CD14-positive monocyte (primary cell): ENCODE measurements around the gene SMAGP. TPM values are rescaled to one million over a fixed set of nuclear protein-coding genes. Genes with fewer than 3 reads are reported as not detected.
"Not testable (repeated sequence)": the region's sequence is repeated elsewhere in the genome, so short reads cannot be mapped to it uniquely, and the experiment has no call there.

Source experiments
- DNase-seq, 3 donors: peaks; one replicate each; pipeline ENCODE4 v3.0.0-alpha.2; 2011 to 2022
- H2AFZ ChIP-seq: 2 replicates; pipeline ENCODE4 v1.6.0; 2012; ENCODE audit warnings: mild to moderate bottlenecking, low read depth, low read length, inconsistent platforms; ENCODE audit not compliant: insufficient read depth, poor library complexity, severe bottlenecking
- H3K27ac ChIP-seq, 2 donors: 1 replicate in 1 of 2; 2 replicates in 1 of 2; pipeline ENCODE4 v1.5.1; 2012 to 2013; ENCODE audit warnings: low read length in 2 of 2, control low read depth in 1 of 2, inconsistent platforms in 1 of 2, low read depth in 1 of 2, mild to moderate bottlenecking in 1 of 2
- H3K27me3 ChIP-seq, 2 donors: one replicate each; pipeline versions ENCODE4 v1.6.0 to v1.6.1; 2011 to 2013; ENCODE audit warnings: low read length in 2 of 2; ENCODE audit not compliant: control insufficient read depth in 2 of 2, insufficient read depth in 2 of 2
- H3K36me3 ChIP-seq, 2 donors: replicated peaks in 1 of 2; 1 replicate in 1 of 2; 2 replicates in 1 of 2; pipeline versions ENCODE4 v1.5.1 to v1.6.1; 2012 to 2013; ENCODE audit warnings: low read length in 2 of 2, control low read depth in 1 of 2, inconsistent platforms in 1 of 2, mild to moderate bottlenecking in 1 of 2; ENCODE audit not compliant: insufficient read depth in 2 of 2, control insufficient read depth in 1 of 2
- H3K4me1 ChIP-seq, 2 donors: 1 replicate in 1 of 2; 2 replicates in 1 of 2; pipeline versions ENCODE4 v1.5.1 to v1.6.1; 2012 to 2013; ENCODE audit warnings: low read length in 2 of 2, control low read depth in 1 of 2, inconsistent platforms in 1 of 2, mild to moderate bottlenecking in 1 of 2, moderate library complexity in 1 of 2; ENCODE audit not compliant: insufficient read depth in 2 of 2, control insufficient read depth in 1 of 2
- H3K4me2 ChIP-seq: replicated peaks from 2 replicates; pipeline ENCODE3; 2012; ENCODE audit warnings: low read length, moderate library complexity, mild to moderate bottlenecking; ENCODE audit not compliant: poor library complexity, severe bottlenecking; ENCODE audit errors: extremely low read depth
- H3K4me3 ChIP-seq, 3 experiments: fragments of 200-600 bp in 1 of 3; sonication (generic) in 1 of 3; replicated peaks in 1 of 3; 1 replicate in 2 of 3; 2 replicates in 1 of 3; pipeline ENCODE4 v1.5.1; 2011 to 2013; ENCODE audit warnings: low read length in 3 of 3, mild to moderate bottlenecking in 3 of 3, control low read depth in 2 of 3, low read depth in 2 of 3, inconsistent platforms in 1 of 3, moderate library complexity in 1 of 3
- H3K79me2 ChIP-seq: 2 replicates; pipeline ENCODE4 v1.6.0; 2012; ENCODE audit warnings: mild to moderate bottlenecking, control low read depth, inconsistent platforms, low read length, moderate library complexity; ENCODE audit not compliant: insufficient read depth
- H3K9ac ChIP-seq: 2 replicates; pipeline ENCODE4 v1.6.0; 2017; ENCODE audit warnings: low read length, mild to moderate bottlenecking; ENCODE audit not compliant: insufficient read depth, poor library complexity, severe bottlenecking
- H3K9me3 ChIP-seq, 2 donors: replicated peaks in 1 of 2; 1 replicate in 1 of 2; 2 replicates in 1 of 2; pipeline versions ENCODE4 v1.5.1 to v1.6.1; 2012 to 2013; ENCODE audit warnings: low read length in 2 of 2, control low read depth in 1 of 2; ENCODE audit not compliant: control insufficient read depth in 1 of 2, insufficient read depth in 1 of 2
- H4K20me1 ChIP-seq: 2 replicates; pipeline ENCODE4 v1.6.0; 2012; ENCODE audit warnings: mild to moderate bottlenecking, low read length, control low read depth, moderate library complexity; ENCODE audit not compliant: insufficient read depth
- H3K27ac Mint-ChIP-seq, 7 donors: one replicate each; pipeline ENCODE4 v1.8.0; 2020; ENCODE audit warnings: mild to moderate bottlenecking in 7 of 7, mixed read lengths in 7 of 7, moderate library complexity in 6 of 7, inconsistent platforms in 2 of 7
- H3K27me3 Mint-ChIP-seq, 3 donors: one replicate each; pipeline ENCODE4 v1.8.0; 2021 to 2022; ENCODE audit warnings: low read depth in 3 of 3, mild to moderate bottlenecking in 3 of 3, mixed read lengths in 3 of 3, moderate library complexity in 3 of 3, inconsistent platforms in 1 of 3
- H3K36me3 Mint-ChIP-seq, 2 donors: one replicate each; pipeline ENCODE4 v1.8.0; 2020; ENCODE audit warnings: mixed read lengths in 2 of 2, inconsistent platforms in 1 of 2, mild to moderate bottlenecking in 1 of 2
- H3K4me1 Mint-ChIP-seq: one replicate; pipeline ENCODE4 v1.8.0; 2020; ENCODE audit warnings: mild to moderate bottlenecking, mixed read lengths
- H3K4me3 Mint-ChIP-seq, 2 donors: one replicate each; pipeline ENCODE4 v1.8.0; 2020; ENCODE audit warnings: mild to moderate bottlenecking in 2 of 2, mixed read lengths in 2 of 2, moderate library complexity in 1 of 2
- H3K9me3 Mint-ChIP-seq, 7 donors: one replicate each; pipeline ENCODE4 v1.8.0; 2020 to 2022; ENCODE audit warnings: mixed read lengths in 7 of 7, mild to moderate bottlenecking in 6 of 7, moderate library complexity in 6 of 7, inconsistent platforms in 2 of 7
- WGBS: methylation state at CpG from one replicate; pipeline ENCODE4 v1.1.5; 2013; ENCODE audit warnings: missing lambda C conversion rate; ENCODE audit not compliant: insufficient coverage; 5-methylcytosine and 5-hydroxymethylcytosine counted together
- intact Hi-C, 2 donors: fragments of 100-400 bp; cut with micrococcal nuclease; formaldehyde crosslinking; loops; one replicate each; pipeline versions ENCODE4 v1.15.0 to v1.15.1; 2023
- polyA plus RNA-seq, 3 donors: library from polyadenylated mRNA; depleted of rRNA in 1 of 3; unstranded in 2 of 3; stranded (reverse) in 1 of 3; fragments of 300-500 nt in 2 of 3; fragments of >200 nt in 1 of 3; fragmentation: Illumina TruSeq in 2 of 3; gene quantifications; 1 replicate in 2 of 3; 2 replicates in 1 of 3; pipeline ENCODE4 v1.2.3, GENCODE V29; 2012 to 2021
- TF ChIP-seq, protein P1 (sequence below): fragments of 200-600 bp; IDR thresholded peaks from one replicate; pipeline ENCODE4 v1.8.0; 2022; ENCODE audit warnings: antibody characterized with exemption, mild to moderate bottlenecking

Gene SMAGP
- polyA plus RNA-seq, 3 donors, result 2.6 to 6.6 (median 3.0) TPM

DNA sequence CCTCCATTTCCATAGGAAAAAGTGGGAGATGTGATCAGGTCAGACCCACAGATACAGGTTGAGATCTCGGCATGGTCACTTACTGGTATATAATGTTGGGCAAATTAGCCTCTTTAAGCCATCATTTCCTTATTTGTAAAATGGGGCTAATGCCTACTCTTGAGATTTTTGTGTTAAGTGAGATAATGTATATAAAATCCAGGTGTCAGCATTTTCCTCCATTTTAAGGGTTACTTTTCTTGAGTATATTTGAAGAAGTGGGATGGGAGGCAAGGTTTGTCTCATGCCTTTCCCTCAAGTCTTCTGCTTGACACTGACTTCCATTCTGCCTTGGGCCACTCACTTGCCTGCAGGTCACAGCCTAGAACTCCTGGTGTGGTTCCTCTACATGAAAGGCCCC lies 42.3 kb downstream of the SMAGP start:
- TF ChIP-seq, protein P1, sequence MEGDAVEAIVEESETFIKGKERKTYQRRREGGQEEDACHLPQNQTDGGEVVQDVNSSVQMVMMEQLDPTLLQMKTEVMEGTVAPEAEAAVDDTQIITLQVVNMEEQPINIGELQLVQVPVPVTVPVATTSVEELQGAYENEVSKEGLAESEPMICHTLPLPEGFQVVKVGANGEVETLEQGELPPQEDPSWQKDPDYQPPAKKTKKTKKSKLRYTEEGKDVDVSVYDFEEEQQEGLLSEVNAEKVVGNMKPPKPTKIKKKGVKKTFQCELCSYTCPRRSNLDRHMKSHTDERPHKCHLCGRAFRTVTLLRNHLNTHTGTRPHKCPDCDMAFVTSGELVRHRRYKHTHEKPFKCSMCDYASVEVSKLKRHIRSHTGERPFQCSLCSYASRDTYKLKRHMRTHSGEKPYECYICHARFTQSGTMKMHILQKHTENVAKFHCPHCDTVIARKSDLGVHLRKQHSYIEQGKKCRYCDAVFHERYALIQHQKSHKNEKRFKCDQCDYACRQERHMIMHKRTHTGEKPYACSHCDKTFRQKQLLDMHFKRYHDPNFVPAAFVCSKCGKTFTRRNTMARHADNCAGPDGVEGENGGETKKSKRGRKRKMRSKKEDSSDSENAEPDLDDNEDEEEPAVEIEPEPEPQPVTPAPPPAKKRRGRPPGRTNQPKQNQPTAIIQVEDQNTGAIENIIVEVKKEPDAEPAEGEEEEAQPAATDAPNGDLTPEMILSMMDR, result no peak
- peaks cover 0 to 3% (median 1%) of the 10 kb centered on the region in 3 donors for H3K27me3 Mint-ChIP-seq
- Histone ChIP-seq H4K20me1 (no peaks in the 10 kb centered on the region), H3K27me3 (no peaks in the 10 kb centered on the region), H3K9me3 (no peaks in the 10 kb centered on the region), H3K27ac (no peak overlapping the region), H3K4me1 (no peaks in the 10 kb centered on the region), H3K4me2 (no peak overlapping the region), H3K36me3 (no peaks in the 10 kb centered on the region), H2AFZ (no peak overlapping the region), H3K4me3 (no peak overlapping the region), H3K9ac (no peak overlapping the region), H3K79me2 (no peaks in the 10 kb centered on the region)
- H3K4me1 Mint-ChIP-seq, result no peaks in the 10 kb centered on the region
- no peaks in the 10 kb centered on the region for H3K36me3 Mint-ChIP-seq
- H3K4me3 Mint-ChIP-seq, result no peak overlapping the region
- H3K9me3 Mint-ChIP-seq, result peaks cover 1 to 4% (median 3%) of the 10 kb centered on the region in 7 donors
- intact Hi-C loops, result no loop called here
- no peak for DNase-seq
- no CpG with 5 or more reads among the region's 1 CpG for WGBS
- peak overlapping the region in 1 of 7 donors; percentile 38 for H3K27ac Mint-ChIP-seq

DNA sequence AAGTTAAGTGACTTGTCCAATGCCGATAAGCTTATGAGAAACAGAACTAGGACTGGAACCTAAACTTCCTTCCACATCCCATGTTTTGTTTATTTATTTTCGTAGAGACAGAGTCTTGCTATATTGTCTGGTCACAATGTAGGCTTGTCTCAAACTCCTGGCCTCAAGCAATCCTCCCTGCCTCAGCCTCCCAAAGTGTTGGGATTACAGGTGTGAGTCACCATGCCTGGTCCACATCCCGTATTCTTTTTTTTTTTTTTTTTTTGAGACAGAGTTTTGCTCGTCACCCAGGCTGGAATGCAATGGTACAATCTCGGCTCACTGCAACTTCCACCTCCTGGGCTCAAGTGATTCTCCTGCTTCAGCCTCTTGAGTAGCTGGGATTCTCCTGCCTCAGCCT lies 43.1 kb downstream of the SMAGP start:
- H3K27ac ChIP-seq, H3K4me1 ChIP-seq, H3K4me3 ChIP-seq, DNase-seq, H3K4me1 Mint-ChIP-seq, H3K27ac Mint-ChIP-seq, H2AFZ ChIP-seq, intact Hi-C loops, H3K9me3 ChIP-seq, H3K27me3 Mint-ChIP-seq, H3K79me2 ChIP-seq, H3K9me3 Mint-ChIP-seq, H3K36me3 ChIP-seq, H3K36me3 Mint-ChIP-seq, H4K20me1 ChIP-seq, H3K27me3 ChIP-seq, H3K9ac ChIP-seq, H3K4me2 ChIP-seq, H3K4me3 Mint-ChIP-seq: not testable (repeated sequence)
- WGBS, result 80% methylated on average over 1 of the region's 5 CpGs
